HS-5 (cell line): Measurements from ENCODE around the gene DOCK4.
"Not testable (repeated sequence)": the region's sequence is repeated elsewhere in the genome, so short reads cannot be mapped to it uniquely, and the experiment has no call there.

Experiments
- DNase-seq: peaks from one replicate; pipeline ENCODE4 v3.0.0-alpha.2; 2012; ENCODE audit warnings: low read depth

Gene DOCK4

GRCh38 chr7:112136271-112137008 lies 69.8 kb downstream of the DOCK4 start:
- DNase-seq = no peak

GRCh38 chr7:112135815-112136214 lies 70.4 kb downstream of the DOCK4 start:
- no peak for DNase-seq

GRCh38 chr7:112134039-112134438 lies 72.2 kb downstream of the DOCK4 start:
- no peak for DNase-seq

GRCh38 chr7:112133328-112133727 lies 72.9 kb downstream of the DOCK4 start:
- DNase-seq = no peak

GRCh38 chr7:112132051-112132694 lies 74.0 kb downstream of the DOCK4 start:
- DNase-seq = no peak

- no peak for DNase-seq
Measured at GRCh38 chr7:112130729-112131410, 75.3 kb downstream of the DOCK4 start.

- DNase-seq = no peak
Measured at GRCh38 chr7:112129655-112130323, 76.4 kb downstream of the DOCK4 start.

- not testable (repeated sequence) for DNase-seq
Measured at GRCh38 chr7:112128461-112129425, 77.5 kb downstream of the DOCK4 start.

GRCh38 chr7:112128041-112128440 lies 78.2 kb downstream of the DOCK4 start:
- DNase-seq = not testable (repeated sequence)

GRCh38 chr7:112125250-112125649 lies 80.9 kb downstream of the DOCK4 start:
- no peak for DNase-seq

- no peak for DNase-seq
Measured at GRCh38 chr7:112124061-112124766, 82.0 kb downstream of the DOCK4 start.

- no peak for DNase-seq
Measured at GRCh38 chr7:112122798-112123197, 83.4 kb downstream of the DOCK4 start.

- DNase-seq = no peak
Measured at GRCh38 chr7:112122144-112122543, 84.1 kb downstream of the DOCK4 start.

- no peak for DNase-seq
Measured at GRCh38 chr7:112121318-112121717, 84.9 kb downstream of the DOCK4 start.

- DNase-seq = no peak
Measured at GRCh38 chr7:112120696-112121217, 85.4 kb downstream of the DOCK4 start.

GRCh38 chr7:112118581-112119566 lies 87.3 kb downstream of the DOCK4 start:
- DNase-seq = no peak

- no peak for DNase-seq
Measured at GRCh38 chr7:112116894-112117293, 89.3 kb downstream of the DOCK4 start.

GRCh38 chr7:112116358-112116757 lies 89.8 kb downstream of the DOCK4 start:
- DNase-seq = no peak

- DNase-seq = no peak
Measured at GRCh38 chr7:112115880-112116279, 90.3 kb downstream of the DOCK4 start.
